Measurements from ENCODE around the gene CEP250.
"Not testable (repeated sequence)": the region's sequence is repeated elsewhere in the genome, so short reads cannot be mapped to it uniquely, and the experiment has no call there.

CEP250 gene

DNA sequence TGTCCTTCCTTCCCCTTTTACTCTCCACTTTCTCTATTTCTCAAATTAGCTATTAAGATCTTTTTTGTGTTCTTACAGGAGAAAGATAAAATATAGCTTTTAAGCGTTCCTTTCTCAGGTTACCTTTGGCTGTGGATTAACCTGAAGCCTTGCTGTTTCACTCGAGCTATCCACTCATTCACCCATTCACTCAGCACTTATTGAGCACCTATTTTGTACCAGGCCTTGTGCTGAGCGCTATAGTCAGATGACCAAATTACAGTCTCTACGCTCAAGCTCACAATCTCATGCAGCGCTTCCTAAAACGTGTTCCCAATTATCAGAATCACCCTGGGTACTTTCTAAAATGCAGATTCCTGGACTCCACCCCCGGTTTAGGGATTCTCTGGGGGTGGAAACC lies 1.8 kb upstream of the CEP250 start:
- no peak for DNase-seq

DNA sequence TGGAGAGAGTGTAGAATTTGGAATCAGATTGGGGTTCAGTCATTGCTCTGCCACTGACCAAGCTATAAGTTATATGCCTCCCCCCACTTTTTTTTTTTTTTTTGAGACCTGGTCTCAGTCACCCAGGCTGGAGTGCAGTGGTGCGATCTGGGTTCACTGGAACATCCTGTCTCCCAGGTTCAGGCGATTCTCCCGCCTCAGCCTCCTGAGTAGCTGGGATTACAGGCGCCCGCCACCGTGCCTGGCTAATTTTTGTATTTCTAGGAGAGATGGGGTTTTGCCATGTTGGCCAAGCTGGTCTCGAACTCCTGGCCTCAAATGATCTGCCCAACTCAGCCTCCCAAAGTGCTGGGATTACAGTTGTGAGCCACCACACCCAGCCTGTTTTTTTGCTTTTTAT lies 1.3 kb downstream of the CEP250 start:
- not testable (repeated sequence) for DNase-seq

DNA sequence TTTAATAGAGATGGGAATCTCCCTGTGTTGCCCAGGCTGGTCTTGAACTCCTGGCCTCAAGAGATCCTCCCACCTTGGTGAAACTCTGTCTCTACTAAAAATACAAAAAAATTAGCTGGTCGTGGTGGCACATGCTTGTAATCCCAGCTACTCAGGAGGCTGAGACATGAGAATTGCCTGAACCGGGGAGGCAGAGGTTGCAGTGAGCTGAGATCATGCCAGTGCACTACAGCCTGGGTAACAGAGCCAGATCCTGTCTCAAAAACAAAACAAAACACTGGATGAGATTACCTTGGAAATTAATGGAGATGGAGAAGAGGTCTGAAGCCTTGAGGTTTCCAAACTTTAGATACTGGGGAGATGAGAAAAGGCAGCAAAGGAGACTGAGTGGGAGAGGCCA lies 2.1 kb downstream of the CEP250 start:
- DNase-seq: not testable (repeated sequence)

DNA sequence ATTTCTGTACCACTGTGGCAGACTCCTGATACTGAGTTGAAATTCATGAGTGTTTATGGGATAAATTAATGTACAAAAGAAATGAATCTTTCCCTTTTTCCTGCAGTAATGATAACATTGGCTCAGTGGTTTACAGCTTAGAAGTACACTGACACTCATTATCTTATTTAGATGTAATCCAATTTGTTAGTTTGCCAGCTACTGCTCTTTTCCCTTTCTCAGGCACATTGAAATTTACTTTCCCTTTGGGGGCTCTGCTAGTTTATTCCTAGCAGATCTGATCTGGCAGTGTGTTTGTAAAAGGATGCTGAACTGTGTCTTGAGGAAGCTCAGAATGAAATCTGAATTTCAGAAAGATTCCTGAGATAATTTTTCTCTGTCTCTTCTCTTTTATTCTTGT lies 3.0 kb downstream of the CEP250 start:
- DNase-seq: no peak

DNA sequence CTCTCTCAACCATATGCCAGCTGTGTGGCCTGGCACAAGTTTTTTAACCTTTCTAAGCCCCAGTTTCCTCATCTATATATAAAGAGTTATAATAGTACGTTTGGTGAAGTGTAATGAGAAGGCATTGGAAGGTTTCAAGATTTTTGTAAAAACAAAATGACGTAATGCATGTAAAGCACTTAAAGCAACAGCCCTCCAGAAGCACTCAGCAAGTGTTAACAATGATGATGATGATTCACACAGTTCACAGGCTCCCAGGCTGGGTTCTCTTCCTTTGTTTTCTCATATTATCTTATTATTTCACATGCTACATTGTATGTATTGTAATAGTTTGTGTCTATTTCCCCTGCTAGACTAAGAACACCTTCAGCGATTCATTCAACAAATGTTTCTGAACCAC lies 6.2 kb downstream of the CEP250 start:
- DNase-seq: no peak

DNA sequence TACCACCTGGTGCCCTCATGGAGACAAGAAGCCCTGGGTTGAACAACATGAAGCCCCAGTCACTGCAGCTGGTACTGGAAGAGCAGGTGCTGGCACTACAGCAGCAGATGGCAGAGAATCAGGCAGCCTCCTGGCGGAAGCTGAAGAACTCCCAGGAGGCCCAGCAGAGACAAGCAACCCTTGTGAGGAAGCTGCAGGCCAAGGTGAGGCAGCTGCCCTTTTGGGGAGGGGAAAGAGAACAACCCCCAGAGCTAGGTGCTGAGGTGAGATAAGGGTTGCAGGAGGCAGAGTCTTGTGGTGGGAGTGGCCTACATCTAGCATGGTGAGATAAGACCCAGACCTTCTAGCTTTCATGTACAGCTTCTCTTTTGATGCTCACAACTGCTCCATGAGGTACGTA lies 7.0 kb downstream of the CEP250 start:
- DNase-seq: no peak

DNA sequence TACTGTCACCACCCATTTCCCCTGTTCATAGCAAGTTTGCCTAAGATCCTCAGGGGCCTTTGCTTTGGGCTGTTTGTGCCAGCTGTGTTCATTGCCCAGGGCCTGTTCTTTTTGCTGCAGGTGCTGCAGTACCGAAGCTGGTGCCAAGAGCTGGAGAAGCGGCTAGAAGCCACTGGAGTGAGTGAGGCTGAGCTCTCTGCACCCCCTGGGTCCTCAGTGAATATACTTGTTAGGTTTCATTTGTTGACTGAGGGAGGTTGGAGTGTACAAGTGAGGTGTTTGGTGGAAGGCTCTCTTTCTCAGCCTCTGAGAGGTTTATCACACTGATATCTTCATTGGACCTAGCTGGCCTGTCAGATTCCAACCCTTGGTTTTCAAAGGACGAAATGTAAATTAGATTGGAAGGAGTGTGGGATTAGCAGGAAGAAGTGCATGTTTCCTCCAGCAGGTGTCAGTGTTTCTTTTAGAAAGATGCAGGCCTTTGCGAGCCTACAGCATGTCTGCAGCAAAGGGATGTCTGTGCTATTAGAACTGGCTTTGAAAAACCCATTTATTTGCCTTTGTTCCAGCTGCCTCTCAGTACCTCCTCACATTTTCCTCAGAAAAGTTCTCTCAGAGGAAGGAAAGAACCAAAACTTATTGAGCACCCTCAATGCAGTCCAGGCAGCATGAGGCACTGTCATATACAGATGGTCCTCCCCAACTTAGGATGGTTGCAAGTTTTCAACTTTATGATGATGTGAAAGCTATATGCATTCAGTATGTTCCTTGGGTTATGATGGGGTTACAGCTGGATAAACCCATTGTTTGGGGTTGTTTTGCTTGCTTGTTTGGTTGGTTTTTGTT lies 8.3 kb downstream of the CEP250 start:
- peak; percentile 45 for DNase-seq

DNA sequence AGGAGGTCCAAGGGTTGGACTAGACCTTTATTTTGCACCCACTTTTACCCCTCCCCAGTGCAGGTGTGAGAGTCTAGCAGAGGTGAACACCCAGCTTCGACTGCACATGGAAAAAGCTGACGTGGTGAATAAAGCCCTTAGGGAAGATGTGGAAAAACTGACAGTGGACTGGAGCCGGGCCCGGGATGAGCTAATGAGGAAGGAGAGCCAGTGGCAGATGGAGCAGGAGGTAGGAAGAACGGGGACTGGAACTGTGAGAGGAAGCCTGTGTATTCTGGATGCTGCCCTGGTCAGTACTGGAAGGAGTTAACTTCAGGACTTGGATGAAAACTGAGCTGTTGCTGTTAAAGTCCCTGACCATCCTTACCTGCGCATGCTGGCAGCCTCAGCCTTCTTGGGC lies 10.6 kb downstream of the CEP250 start:
- no peak for DNase-seq

DNA sequence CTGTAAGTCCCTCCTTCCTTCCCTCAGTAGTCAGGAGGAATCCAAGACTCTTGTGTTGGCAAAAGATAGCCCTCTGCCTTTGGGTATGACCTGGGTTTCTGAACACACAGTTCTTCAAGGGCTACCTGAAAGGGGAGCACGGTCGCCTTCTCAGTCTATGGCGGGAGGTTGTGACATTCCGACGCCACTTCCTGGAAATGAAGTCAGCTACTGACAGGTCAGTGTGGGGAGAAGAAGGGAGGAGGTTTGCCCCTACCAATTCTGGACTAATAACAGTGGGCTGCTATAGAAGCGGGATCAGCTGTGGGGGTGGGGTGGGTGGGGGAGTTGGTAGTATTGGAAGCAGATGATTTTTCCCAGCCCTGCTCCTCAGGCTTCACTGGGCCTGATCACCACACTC lies 11.5 kb downstream of the CEP250 start:
- no peak for DNase-seq

DNA sequence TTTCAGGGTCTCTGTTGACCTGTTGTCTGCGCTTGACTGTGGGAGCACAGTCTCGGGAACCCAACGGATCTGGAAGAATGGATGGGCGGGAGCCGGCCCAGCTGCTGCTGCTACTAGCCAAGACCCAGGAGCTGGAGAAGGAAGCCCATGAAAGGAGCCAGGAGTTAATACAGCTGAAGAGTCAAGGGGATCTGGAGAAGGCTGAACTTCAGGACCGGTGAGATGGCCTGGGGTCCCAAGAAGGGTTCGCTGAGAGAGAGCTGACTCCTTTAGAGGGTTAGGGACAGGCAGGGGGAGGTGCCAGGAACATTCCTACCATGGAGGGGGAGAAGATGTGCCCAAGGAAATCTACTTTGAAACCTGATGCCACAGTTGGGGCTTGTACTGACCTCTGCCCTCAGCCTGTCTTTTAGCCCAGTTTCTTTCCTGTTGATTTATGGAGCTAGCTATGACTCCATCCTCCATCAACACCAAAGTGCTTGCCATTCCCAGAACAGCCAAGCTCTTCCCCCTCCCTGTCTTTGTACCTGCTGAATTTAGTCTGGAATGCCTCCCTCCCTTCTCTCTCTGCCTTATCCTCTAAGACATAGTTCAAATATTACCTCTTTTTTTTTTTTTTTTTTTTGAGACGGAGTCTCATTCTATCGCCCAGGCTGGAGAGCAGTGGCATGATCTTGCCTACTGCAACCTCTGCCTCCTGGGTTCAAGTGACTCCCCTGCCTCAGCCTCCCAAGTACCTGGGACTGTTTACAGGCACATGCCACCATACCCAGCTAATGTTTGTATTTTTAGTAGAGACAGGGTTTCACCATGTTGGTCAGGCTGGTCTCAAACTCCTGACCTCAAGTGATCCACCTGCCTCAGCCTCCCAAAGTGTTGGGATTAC lies 12.2 kb downstream of the CEP250 start:
- DNase-seq: no peak

DNA sequence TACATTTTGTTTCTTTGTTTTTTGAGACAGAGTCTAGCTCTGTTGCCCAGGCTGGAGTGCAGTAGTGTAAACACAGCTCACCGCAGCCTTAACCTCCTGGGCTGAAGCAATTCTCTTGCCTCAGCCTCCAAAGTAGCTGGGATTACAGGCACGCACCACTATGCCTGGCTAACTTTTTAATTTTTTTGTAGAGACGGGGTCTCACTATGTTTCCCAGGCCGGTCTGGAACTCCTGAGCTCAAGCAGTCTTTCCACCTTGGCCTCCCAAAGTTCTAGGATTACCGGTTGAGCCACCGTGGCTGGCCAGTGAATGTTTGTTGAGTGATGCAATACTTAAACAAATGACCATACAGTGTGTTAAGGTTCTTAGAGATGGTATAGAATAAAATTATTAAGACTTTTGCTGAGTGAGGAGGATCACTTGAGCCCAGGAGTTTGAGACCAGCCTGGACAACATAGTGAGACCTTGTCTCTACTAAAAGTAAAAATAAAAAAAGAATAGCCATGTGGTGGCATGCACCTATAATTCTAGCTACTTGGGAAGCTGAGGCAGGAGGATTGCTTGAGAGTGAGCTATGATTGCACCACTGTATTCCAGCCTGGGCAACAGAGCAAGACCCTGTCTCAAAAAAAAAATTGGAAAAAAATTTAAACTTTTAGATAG lies 13.4 kb downstream of the CEP250 start:
- no peak for DNase-seq

DNA sequence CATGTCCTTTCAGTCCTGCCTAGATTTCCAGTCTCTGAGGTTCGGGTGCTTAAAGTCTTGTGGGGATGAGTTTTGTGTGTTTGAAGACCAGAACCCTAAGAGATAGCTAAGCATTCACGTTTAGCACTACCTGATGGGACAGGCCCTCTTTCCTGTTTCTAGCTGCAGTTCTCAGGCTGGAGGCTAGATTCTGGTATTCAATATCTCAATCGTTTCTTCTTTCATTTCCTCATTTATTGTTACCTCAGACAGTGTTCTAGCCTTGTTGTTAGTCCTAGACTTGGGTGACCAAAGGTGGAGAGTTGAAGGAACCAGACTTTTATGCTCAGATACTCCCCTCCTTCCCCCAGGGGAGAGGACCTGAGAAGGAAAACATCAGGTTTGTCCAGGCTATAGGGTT lies 16.8 kb downstream of the CEP250 start:
- DNase-seq: no peak

DNA sequence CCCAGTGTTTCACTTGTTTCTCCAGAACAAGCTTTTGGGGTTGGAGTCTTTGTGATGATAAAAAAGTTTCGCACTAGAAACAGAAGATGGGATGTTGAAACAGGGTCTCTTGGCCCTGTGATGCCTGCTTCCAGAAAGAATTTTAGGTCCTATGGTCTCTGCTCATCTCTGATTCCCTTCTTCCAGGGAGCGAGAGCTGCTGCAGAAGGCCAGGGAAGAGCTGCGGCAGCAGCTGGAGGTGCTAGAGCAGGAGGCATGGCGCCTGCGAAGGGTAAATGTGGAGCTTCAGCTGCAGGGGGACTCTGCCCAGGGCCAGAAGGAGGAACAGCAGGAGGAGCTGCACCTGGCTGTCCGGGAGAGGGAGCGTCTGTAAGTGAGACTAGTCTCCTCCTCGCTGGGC lies 18.3 kb downstream of the CEP250 start:
- no peak for DNase-seq

DNA sequence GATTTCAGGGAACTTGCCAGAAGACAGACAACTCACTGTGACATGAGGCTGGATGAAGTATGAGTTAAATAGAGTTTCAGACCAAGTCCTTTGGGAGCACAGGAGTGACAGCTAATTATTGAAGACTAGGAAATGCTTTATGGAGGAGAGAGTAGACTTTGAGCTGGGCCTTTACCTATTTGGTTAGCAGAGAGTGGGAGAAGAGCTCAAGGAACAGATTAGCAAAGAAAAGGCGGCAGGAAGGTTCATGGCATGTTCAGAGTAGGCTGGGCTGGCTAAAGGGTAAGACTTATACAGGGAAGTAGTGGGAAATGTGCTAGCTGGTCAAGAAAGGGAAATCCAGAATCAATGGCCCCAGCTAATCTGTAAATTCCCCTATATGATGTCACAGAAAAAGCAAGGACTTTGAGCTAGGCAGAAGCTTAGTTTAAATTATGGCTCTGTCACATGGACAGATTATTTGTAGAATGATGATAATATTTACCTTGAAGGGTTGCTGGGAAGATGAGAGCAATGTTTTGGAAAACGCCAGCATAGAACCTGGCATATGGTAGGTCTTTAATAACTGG lies 19.0 kb downstream of the CEP250 start:
- DNase-seq: no peak

DNA sequence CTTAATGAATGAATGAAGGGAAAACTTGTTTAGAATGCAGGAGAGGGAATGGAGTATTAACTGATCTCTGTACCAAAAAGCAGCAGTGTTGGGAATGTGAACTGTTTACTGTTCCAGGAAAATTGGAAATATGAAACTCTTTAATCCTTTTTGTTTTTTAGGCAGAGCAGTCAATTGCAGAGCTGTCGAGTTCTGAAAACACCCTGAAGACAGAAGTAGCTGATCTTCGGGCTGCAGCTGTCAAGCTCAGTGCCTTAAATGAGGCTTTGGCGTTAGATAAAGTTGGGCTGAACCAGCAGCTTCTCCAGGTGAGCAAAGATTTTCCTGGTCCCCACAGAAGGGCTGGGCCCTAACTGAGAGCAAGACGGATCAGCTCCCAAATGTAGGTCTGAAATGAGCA lies 20.9 kb downstream of the CEP250 start:
- no peak for DNase-seq

DNA sequence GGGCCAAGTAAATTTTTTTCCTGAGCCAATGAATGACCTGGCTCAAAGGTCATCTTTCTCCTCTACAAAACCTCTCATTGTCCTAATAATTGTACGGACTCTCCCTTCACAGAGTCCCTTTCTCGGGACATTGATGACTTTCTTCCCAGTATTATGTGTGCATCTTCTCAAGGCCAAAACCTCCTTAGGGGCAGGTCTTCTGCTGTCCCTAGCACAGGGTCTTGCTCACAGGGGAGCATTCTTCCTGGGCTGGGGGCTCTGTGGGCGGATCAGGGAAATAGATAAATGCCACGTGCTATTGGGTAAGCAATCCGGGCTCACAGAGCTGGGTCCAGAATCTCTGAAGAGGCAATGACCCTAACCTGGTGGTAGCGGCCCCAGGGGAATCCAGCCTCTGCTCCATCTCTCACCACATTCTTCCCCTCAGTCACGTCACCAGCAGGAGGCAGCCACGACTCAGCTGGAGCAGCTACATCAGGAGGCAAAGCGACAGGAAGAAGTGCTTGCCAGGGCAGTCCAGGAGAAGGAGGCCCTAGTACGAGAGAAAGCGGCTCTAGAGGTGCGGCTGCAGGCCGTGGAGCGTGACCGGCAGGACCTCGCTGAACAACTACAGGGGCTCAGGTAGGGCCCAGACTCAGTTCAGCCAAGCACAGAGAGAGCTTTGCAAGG lies 23.5 kb downstream of the CEP250 start:
- DNase-seq: no peak

DNA sequence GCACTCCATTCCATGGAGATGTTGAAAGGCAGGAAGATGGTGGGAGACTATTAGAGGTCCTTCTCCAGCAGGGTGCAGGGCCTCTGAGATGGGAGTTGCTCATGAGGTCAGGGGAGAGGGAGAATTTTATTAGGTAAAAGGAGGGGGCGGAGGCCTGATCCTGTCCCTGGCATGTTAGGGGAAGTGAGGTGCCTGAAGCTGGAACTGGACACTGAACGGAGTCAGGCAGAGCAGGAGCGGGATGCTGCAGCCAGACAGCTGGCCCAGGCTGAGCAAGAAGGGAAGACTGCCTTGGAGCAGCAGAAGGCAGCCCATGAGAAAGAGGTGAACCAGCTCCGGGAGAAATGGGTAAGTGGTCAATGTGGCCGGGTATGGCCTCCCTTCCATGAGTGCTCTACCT lies 24.4 kb downstream of the CEP250 start:
- no peak for DNase-seq

DNA sequence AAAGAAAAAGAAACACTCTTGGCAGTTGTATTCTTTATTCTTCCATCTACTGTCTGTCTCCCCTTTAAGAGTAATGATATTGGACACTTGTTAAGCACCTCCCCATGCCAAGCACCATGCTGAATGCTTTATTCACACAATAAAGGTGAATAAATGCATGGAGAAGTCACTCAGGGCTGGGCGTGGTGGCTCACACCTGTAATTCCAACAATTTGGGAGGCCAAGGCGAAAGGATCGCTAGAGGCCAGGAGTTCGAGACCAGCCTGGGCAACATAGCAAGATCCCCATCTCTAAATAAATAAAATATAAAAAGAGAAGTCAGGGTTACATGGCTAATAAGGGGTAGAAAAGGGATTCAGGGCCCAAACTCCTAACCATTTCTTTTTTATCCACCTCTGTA lies 32.1 kb downstream of the CEP250 start:
- DNase-seq: no peak

DNA sequence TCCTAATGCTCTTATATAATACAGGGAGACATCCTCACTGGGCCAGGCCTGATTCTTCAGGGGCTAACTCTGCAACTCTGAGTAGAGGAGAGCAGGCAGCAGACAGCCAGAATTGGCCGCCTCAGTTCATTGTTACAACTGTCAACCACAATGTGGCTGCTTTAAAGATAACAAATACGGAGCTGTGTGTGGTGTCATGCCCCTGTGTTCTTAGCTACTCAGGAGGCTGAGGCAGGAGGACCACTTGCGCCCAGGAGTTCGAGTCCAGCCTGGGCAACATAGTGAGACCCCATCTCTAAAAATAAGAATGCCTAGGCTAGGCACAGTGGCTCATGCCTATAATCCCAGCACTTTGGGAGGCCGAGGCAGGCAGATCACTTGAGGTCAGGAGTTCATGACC lies 34.3 kb downstream of the CEP250 start:
- DNase-seq: no peak

DNA sequence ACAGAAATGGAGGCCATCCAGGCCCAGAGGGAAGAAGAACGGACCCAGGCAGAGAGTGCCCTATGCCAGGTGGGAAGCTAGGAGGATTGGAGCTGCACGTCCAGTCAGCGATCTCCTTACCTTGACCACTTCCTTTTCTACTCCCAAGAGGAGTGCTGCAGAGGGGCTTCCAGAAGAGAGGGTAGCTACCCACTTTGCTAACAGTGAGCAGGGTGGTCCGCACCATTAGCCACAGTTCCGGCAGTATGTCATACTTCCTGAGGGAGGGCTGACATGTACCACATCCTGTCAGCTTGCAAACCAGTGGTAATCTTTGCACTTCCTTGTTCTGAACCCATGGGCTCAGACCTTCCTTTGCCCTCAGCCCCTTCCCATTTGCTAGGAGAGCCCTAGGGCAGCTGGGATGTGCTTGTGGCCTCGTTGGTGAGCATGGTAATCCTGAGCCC lies 35.4 kb downstream of the CEP250 start:
- peak; percentile 56 for DNase-seq

DNA sequence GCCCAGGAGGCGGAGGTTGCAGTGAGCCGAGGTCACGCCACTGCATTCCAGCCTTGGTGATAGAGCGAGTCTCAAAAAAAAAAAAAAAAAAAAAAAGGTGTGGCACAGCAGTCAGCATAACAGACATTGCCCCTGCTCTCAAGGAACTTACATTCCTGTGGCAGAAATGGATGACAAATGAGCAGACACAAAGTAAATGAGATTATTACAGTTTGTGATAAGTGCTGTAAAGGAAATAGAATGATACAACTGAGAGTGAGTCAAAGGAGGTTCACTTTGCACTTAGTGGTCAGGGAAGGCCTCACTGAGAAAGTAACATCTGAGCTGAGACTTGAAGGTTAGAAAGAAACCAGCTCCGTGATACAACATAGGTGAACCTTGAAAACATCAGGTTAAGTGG lies 36.4 kb downstream of the CEP250 start:
- DNase-seq: no peak

DNA sequence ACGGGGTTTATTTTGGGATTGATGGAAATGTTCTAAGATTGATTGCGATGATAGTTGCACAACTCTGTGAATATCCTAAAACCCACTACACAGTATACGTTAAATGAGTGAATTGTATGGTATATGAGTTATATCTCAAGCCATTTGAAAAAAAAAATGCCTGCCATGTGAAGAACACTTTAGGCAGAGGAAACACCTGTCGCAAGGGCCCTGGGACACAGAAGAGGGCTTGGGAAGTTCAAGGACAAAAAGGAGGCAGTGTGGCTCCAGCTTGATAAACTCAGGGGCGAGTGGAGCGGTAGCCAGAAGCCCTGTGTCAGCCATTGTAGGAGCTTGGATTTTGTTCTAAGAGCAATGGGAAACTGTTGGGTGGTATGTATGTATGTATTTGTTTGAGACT lies 37.0 kb downstream of the CEP250 start:
- DNase-seq: no peak

DNA sequence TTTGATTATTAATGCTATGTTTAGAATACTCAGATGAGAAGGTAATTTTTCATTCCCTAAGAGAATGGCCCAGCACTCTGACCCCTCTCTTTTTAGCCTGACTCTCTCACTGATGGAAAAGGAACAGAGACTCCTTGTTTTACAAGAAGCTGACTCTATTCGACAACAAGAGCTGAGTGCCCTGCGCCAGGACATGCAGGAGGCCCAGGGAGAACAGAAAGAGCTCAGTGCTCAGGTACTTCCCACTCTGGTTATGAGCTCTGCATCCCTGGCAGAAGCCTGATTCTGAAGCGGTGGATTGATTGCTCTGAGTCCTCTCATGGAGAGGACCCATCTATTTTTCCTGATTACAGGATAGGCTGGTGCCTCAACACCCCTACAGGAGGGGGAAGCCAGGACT lies 41.1 kb downstream of the CEP250 start:
- DNase-seq: no peak
